M059J (cell line): Measurements from ENCODE around the gene PKD1L1. TPM values are rescaled to one million over a fixed set of nuclear protein-coding genes. Genes with fewer than 3 reads are reported as not detected.

Source experiments
- DNase-seq: peaks from one replicate; pipeline ENCODE4 v3.0.0-alpha.2; 2012; ENCODE audit warnings: low read depth
- total RNA-seq: library from RNA; depleted of rRNA; stranded (reverse); fragments of >200 nt; shearing (Covaris generic); gene quantifications from 2 replicates; pipeline ENCODE4 v1.2.3, GENCODE V29; 2014

The PKD1L1 gene
- total RNA-seq, 1 experiment from 2014 or later: 0.02 TPM

DNA sequence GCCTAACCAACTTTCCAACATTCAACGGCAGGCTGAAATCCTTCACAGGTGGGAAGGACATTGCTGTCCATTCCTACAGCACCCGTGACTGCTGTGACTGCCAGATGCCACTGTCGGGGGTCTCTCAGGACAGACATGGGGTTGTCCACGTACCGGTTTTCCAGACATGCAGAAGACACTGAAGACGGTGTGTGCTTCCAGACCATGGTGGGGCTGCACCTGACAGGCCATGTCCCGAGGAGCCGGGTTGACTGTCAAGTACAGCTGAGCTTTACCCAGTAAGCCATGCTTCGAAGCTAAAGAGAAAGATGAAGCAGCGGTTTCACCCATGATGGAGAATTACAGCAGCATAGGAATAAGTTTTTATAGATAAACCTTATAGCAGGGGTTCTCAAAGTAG is 70.9 kb downstream of the PKD1L1 start:
- DNase-seq: no peak

DNA sequence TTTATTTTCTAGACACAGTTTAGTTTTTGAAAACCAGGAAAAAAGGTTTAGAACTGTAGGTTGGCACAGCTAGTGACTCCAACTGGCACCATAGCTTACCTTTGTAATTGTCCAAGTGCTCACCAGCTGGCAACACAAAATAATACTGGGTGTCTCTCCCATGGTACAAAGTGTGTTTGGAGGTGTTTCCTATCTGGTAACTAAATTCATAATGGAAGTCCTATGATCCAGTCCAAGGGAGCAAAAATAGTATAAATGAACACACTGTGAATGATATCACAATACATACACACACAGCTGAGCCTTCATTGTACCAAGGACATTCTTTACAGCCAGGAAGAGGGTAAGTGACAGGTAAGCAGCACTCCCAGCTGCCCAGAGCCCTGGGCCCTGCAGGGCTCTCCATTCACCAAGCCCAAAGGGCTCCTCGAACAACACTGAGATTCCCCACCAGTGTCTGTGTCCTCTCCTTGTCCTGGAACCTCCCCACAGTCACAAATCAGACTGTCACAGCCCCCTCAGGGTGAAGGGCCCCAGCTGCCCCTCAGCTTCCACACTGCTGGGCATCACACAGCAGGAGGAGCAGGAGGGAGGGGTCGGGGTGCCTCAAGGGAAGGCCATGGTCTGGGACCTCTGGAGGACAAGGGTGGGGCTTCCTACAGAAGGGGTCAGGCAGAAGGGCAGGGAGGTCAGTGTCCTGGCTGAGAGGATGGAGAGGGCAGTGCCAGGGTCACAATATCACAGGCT is 72.1 kb downstream of the PKD1L1 start:
- DNase-seq: no peak

DNA sequence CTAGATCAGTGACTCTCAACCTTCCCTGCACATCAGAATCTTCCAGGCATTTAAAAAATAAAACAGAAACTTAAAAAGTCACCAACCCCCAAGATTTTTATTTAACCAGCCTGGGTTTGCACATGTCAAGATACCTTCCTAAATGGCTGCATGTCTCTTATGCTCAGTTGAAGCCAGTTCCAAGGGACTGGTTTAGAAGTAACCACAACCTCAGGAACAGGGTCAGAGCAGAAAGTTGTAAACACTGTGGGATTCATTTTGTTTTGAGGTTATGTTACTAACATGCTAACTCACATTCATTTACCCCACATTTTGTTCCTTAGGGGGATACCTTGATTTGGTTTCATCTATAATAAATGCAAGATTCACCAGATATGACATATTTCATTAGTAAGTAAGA is 72.9 kb downstream of the PKD1L1 start:
- DNase-seq: peak; percentile 38

DNA sequence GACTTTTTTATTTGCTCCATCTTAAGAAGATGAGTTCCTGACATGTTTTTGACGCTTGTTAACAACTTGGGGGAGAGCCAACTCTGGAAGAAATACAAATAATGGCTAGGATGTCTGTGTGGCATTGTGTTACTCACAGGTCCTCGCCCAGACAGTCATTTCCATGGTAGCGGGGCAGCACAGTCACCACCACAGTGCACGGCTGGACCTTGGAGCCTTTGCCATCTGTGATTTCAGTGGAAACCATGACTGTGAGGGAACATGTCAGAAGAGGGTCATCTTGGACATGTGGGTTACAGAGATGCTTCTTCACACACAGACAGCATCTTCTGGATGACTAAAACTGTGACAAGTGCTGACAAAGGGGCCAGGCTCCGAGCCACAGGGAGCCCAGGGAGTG is 74.5 kb downstream of the PKD1L1 start:
- DNase-seq: peak; percentile 91

DNA sequence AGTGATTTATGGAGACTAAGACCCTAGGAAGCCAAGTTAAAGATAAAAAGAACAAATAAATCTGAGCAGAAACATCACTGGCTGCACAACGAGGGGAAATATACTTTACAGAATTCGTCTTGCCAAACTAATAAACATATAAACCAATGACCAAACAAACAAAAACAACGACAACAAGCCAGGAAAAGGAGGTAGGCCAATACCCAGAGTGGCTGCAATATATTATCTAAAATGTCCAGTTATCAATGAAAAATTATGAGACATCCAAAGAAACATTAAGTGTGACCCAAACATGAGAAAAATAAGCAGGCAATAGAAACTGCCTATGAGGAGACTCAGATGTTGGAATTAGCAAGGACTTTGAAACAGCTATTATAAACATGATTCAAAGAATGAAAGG is 81.0 kb downstream of the PKD1L1 start:
- DNase-seq: no peak

DNA sequence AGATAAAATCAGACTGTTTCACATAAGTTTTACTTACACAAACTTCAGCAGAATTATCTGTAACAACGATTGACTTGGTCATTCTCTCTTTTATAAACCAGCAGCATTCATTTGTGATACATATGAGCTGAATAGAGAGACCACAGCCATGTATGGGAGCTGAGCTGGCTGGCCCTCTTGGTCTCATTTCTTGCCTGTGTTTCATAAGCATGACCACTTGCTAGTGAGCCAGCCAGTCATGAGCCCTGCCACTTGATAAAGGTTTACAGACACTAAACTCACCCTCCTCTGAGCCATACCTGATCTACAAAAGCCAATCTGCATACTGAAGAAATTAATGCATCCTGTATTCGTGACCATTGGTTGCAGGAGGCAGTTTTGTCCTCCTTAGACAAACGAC is 82.1 kb downstream of the PKD1L1 start:
- DNase-seq: no peak

DNA sequence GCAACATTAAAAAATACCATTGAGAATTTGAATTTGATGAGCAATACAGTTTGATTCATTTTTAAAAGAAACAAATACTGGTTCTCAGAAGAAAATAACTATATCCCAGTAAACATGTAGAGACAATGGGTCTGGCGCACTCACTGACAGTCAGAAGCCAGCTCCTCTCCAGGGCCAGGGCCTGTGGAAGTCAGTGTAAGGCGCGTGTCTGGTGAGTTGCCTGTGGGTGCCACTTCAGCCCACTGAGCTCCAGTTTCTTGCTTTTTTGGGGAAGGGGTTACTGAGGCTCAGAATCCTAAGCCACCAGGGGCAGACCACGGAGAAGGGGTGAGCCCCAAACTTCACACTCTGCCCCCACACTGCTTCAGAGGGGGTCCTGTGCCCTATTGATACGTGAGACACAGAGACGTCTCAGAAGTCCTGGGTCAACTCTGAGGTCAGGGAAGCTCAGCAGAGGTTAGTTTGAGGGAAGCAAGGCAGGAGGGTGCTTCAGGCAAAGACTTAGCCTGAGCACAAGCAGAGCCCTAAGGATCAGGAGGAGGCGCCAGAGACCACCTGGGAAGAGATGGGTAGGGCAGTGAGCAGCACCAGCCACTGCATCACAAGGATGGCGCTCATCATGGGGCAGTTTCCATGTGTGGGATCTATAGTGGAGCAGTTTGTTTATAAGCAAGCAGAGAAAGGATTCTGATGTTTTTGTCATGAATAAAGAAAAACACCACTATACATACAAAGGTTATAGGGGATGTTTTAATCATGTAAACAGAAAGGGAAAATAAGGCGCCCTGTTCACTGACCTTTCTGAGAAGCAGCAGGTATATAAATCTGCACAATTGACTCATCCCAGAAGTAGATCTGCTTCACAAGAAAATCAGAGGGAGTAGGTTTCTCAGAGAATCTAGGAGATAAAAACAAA is 95.7 kb downstream of the PKD1L1 start:
- DNase-seq: peak; percentile 16

DNA sequence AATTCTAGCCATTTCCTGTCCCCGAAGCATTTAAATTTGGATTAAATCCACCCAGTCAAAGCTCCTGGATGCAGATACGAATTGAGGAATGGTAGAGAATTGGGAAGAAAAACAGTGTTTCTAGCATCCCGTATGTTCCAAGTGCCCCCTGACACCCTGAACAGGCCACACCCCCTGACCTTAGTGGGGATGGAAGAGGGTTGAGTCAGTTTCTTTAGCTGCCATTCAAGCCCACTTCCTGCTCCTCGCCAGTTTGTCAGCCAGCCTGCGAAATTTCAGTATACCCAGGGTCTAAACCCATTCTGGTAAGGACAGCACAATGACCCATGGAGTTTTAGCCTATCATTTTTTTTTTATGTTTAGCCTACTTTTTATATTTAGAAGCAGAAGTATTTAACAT is 101.1 kb downstream of the PKD1L1 start:
- DNase-seq: peak; percentile 65

DNA sequence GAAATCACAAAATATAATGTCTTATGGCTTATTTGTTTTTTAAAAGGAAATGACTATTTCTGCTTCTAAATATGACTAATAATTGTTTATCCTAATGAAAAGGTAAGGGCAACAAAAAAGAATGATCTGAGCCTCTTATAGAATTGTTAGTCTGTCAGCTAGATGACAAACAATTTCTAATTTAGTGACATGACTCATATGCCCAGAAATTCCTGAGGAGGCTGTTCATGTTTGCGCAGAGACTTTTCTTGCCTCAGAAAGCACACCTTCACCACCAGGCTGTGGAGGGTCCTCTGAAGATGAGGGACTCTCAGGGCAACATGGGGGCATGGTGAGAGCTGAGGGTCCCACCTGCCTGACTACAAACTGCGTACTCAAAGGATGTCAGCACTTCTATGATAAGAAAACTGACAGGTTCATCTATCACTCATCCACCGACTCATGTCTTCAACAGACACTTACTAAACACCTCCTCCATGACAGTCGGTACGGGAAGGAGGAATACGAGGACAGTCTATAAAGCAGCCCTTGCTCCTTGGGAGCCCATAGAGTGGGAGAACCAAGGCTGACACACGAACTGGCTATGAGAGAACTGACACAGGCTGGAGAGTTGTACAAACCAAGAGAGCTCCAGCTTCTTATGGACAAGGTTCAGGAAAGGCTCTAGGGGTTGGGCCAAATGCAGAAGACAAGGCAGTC is 102.0 kb downstream of the PKD1L1 start:
- peak; percentile 87 for DNase-seq

DNA sequence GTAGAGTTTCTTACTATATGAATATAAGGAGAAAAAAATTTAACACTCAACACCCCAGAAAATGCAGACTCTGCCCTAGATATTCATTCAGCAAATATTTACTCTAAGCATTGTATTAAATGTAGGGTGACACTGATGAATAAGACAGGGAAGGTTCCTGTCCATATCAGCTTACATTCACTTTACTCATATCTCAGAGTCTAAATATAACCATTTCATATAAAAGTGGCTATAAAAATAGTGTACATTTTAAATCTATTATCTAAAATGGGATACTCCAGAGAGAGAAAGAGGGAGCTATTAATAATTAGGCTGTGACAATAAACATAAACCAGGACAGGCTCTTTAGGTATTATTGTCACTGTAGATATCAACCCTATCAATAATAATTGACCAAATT is 104.0 kb downstream of the PKD1L1 start:
- DNase-seq: no peak

DNA sequence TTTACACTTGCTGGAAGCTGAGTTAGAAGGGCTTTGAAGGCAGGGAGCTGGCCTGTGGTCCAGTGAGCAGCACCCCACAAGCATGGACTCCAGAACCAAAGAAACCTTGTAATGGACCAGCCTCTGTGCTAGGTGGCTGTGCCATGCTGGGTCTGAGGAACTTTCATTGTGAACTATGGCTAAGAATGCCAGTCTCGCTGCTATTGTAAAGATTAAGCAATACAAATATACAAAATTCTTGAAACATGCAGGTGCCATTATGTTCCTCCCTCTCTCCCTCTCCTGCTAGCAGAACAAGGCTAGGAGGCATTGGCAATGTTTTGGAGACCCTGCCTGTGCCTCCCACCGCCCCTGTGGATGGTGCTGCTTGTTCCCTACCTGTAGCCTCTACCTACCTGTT is 105.0 kb downstream of the PKD1L1 start:
- no peak for DNase-seq

DNA sequence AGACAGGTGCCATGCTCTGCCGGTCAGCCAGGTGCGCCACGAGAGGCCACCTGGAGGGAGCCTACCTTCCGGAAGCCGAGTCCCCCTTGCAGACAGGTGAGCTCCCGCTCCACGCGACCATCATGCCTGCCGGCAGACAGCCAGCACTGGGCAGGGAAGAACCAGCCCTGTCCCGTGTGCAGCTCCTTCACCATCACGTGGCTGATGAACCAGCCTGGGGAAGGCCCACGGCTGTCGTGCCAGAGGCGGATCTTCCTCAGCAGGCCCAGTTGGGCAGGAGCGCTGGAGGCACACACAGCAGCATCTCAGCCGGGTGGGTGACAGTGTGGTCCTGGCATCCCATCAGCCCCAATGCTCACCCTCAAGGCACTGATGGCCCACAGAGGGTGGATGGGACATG is 108.9 kb downstream of the PKD1L1 start:
- DNase-seq: no peak

DNA sequence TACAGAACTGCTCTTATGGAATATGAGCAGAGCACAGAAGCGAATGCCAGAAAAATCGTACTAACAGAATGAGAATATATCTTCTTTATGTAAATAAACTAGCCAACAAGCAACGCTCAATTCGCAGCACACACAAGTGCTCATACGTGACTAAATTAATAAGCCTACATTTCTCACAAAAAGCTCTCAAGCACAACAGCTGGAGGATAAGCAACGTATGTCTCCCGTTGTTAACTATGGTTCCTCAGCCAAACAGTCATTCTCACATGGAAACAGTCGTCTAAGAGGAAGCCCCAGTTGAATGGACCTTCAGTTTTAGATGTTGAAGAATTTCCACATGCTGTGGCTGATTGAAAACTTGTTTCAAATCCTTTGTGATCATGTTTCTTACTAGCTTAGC is 110.4 kb downstream of the PKD1L1 start:
- DNase-seq: no peak

DNA sequence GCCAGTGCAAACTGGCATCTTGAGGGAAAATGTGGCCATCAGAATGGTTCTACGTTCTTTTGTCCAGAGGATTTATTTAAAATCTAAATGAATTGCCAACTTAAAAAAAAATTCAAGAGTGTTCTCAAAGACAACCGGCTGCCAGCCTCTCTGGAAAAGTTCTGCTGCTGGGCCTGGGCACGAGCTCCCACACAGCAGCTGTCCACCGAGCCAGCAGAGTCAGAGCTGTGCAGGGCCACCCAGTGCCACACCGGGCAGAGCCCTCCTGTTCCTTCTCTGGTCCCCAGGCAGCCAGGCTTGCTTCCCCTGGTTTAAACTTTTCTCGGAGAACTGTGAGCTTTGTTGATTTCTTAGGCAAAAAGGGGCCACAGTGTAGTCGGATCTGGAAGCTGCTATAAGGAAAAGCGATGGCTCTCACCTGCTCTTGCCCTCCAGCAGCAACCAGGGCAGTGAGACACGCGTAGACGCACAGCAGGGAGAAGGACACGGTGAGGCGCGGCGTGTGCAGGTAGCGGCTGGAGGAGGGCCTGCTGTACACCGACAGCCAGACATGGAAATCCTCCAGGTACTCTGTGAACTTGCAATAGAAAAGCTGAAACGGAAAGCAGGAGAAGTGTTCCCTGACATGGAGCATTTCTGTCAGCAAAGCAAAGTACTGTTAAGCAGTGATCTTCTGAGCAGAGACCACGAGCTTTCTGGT is 111.6 kb downstream of the PKD1L1 start:
- no peak for DNase-seq

DNA sequence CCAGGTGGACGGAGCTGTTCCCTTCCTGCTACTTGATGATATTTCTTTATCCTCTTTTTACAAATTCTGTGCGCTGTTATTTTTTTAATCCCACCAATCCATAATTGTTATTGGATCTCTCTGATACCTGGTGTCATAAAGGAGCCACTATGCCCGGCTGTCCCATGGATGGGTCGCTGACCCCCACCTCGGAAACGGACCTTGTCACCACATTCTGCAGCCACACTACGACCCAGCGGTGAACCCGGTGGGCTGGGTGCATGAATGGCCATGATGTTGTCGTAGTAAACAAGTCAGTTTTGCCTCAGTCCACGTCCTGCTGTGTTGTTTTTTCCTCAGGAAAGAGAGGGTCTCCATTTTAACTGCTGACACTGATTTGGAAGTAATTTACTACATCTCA is 112.2 kb downstream of the PKD1L1 start:
- no peak for DNase-seq

DNA sequence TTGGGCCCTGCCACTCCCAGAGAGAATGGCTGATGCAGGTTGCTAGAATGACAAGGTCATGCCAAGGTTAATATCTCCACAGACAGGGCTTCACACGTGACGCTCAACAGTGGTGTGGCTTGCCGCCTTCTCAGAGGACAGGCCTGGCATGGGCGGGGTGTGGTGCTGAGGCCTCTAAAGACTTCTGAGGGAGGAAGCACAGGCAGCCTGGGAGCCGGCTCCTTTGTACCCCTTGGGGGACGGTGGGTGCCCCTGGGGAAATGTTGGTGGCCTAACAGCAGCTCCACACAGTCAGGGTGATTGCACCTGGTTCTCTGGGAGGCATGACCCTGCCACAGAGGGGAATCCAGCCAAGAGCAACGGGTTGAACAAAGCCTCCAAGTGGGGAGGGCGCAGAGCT is 115.1 kb downstream of the PKD1L1 start:
- no peak for DNase-seq

DNA sequence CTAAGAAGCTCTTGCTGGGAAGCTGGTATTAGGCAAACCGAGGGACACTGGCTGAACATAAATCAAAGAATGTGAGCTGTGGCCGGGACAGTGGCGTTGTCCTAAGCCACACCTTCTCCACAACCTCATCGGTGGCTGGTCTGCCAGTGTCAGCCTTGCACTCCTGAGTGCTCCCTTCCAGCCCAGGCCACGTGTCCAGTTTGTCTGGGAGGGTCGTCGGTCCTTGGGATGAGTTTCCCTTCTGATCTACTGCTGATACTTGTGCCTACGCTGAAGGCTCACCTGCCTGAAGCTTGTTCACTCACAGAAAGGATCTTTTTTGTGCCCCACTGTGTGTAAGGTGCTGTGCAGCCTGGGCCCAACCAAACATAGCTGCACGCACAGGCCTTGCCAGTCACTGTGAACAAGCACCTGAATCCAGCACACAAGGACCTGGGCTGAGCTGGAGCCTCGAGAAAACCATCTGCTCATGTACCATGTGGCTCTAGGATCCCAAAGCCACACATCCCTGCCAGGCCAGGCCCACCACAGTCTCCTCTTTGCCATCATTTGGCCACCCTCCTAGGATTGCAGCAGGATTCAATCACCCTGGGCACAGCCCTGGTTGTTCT is 116.1 kb downstream of the PKD1L1 start:
- DNase-seq: no peak

DNA sequence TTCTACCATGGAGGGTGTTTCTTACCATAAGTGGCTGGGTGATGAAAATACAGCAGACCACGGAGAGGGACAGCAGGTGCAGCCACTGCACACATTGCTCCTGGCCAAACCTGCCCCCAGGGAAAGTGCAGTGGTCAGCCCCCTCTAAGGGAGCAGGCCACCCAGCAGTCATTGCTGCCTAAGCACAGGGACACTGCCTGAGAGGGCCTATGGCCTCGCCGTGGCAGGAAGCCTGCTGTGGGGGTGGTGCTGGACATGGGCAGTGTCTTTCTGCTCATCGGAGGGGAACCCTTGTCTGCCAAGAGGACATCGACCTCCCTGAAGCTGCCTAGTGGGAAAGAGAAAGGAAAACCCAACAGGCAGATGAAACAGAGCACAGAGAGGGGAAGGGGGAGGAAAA is 118.3 kb downstream of the PKD1L1 start:
- DNase-seq: no peak

DNA sequence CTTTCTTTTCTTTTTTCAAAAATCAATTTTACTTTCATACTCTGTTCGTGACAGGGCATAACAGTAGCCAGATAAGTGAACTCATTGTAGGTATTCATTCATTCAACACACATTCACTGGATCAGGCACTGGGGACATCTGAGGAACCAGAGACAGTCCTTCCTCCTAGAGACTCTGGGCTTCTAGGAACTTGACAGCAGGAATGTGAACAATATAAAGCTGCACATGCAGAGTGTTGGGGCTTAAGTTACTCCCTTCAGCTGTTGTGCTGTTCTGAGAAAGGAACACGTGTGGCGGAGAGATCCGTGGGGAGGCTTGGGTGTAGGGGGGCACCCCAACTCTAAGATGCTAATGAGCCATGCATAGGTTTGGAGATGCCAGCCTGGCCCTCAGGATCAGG is 120.4 kb downstream of the PKD1L1 start:
- no peak for DNase-seq

DNA sequence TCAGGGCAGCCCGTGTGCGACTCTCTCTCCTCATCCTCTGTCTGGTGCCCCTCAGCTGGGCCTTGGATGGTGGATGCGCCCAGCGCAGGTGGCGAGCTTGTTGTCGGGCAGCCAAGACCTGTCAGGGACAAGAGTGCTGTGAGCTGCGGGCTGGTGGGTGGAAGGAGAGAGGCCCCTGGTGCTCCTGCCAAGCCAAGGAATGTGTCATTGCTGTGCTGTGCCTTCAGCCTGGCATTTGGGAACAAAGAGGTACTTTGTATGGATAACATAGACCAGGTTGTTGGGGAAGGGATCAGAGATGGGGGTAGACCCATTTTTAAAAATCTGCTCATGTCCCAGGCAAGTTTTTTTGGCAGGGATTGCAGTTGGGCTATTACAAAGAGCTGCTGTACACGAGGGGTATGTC is 120.9 kb downstream of the PKD1L1 start:
- DNase-seq: peak; percentile 10

DNA sequence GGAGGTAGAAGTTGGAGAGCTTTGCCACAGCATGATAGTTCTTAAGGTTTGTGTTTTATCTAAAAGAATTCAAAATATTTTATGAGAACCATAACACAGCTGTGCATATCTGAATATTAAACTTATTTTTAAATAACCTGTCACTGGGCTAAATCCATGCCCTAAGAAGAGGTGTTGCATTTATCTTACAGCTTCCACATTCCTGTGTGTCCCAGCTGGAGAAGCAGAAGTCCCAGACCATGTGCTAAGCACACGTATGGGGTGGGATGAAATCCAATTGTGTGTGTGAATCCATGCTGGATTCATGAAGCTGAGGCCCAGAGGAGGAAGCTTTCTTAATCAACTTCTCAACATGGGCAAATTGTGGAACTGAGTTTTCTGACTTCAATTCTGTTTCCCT is 121.5 kb downstream of the PKD1L1 start:
- no peak for DNase-seq

DNA sequence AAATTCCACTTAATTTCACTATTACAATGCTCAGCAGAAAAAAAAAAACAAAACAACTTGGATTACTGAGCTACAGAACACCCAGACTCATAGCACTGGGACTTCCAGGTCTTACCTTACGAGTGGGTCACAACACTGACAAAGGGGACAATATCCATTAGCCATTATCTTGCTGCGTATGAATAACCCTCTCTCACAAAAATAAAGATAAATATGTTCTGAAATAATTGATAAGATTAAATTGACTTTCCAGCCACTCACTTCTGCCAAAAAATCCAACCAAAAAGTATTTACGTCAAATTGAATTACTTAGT is 128.7 kb downstream of the PKD1L1 start:
- no peak for DNase-seq
